Thyroid gland (tissue), 4 donors: ENCODE data around the gene MBD3. TPM values are rescaled to one million over a fixed set of nuclear protein-coding genes. Genes with fewer than 3 reads are reported as not detected.

Experiments
- DNase-seq, 2 donors: peaks; one replicate each; pipeline ENCODE4 v3.0.0-alpha.2; 2019
- H3K27ac ChIP-seq, 3 donors: fragments of 200-600 bp; sonication (generic); 1 replicate in 2 of 3; 2 replicates in 1 of 3; pipeline ENCODE4 v1.5.1; 2016 to 2019; ENCODE audit warnings: mild to moderate bottlenecking in 1 of 3, moderate library complexity in 1 of 3
- H3K27me3 ChIP-seq: fragments of 200-600 bp; sonication (generic); one replicate; pipeline ENCODE4 v1.5.1; 2019
- H3K36me3 ChIP-seq, 2 donors: fragments of 200-600 bp; sonication (generic); one replicate each; pipeline ENCODE4 v1.5.1; 2016 to 2019
- H3K4me1 ChIP-seq, 2 donors: fragments of 200-600 bp; sonication (generic); one replicate each; pipeline ENCODE4 v1.5.1; 2017 to 2019
- H3K4me3 ChIP-seq, 3 donors: fragments of 200-600 bp; sonication (generic); replicated peaks in 1 of 3; 1 replicate in 2 of 3; 2 replicates in 1 of 3; pipeline ENCODE4 v1.5.1; 2016; ENCODE audit warnings: mild to moderate bottlenecking in 1 of 3
- H3K9me3 ChIP-seq: fragments of 200-600 bp; sonication (generic); one replicate; pipeline ENCODE4 v1.5.1; 2017
- CTCF ChIP-seq, 6 experiments: fragments of 200-600 bp in 3 of 6; fragments of 450-650 bp in 3 of 6; sonication (generic) in 3 of 6; IDR thresholded peaks; one replicate each; pipeline ENCODE4 v1.5.1; 2016 to 2019; ENCODE audit warnings: antibody characterized with exemption in 6 of 6, mild to moderate bottlenecking in 2 of 6, inconsistent platforms in 1 of 6, moderate library complexity in 1 of 6
- POLR2A ChIP-seq, 2 donors: fragments of 450-650 bp; IDR thresholded peaks; one replicate each; pipeline ENCODE4 v1.6.1; 2017; ENCODE audit warnings: antibody characterized with exemption in 2 of 2, mild to moderate bottlenecking in 2 of 2, moderate library complexity in 1 of 2
- WGBS, 2 donors: methylation state at CpG; one replicate each; pipeline ENCODE4 v1.1.5; 2017; 5-methylcytosine and 5-hydroxymethylcytosine counted together
- intact Hi-C: fragments of 100-400 bp; cut with DNase I; formaldehyde crosslinking; loops from one replicate; pipeline ENCODE4 v1.15.1; 2023
- total RNA-seq, 4 donors: library from RNA; depleted of rRNA; stranded (reverse); fragments of >200 nt; gene quantifications; one replicate each; pipeline ENCODE4 v1.2.3, GENCODE V29; 2016

The MBD3 gene
- total RNA-seq, 4 donors from 2014 or later = 58.2 to 149 (median 115) TPM

- peaks cover 9 to 13% of the 10 kb centered on the region in 2 donors for H3K36me3 ChIP-seq
- intact Hi-C loops = loop anchor here (5.0 kb wide), 1 partner anchor 35 kb away; the partner anchor contains the start of gene MEX3D
- no peak overlapping the region for H3K4me3 ChIP-seq
- 95% methylated on average over 20 to 21 of the region's 21 CpGs for WGBS, 2 donors
- TF ChIP-seq CTCF (IDR thresholded peaks at IDR 0.05) (no peak), POLR2A (IDR thresholded peaks at IDR 0.05) (no peak)
- no peak for DNase-seq
- H3K4me1 ChIP-seq = peaks cover 17 to 30% of the 10 kb centered on the region in 2 donors
- H3K27me3 ChIP-seq = no peaks in the 10 kb centered on the region
- H3K27ac ChIP-seq = no peak overlapping the region
- no peaks in the 10 kb centered on the region for H3K9me3 ChIP-seq
These were observed 9.5 kb upstream of the MBD3 start for GRCh38 chr19:1602091-1602707.

- Histone ChIP-seq H3K4me1 (peaks cover 17 to 30% of the 10 kb centered on the region in 2 donors), H3K9me3 (no peaks in the 10 kb centered on the region), H3K4me3 (no peak overlapping the region), H3K27me3 (no peaks in the 10 kb centered on the region), H3K36me3 (peaks cover 14% of the 10 kb centered on the region in 2 donors), H3K27ac (no peak overlapping the region)
- no peak for DNase-seq
- TF ChIP-seq POLR2A (IDR thresholded peaks at IDR 0.05) = no peak
- intact Hi-C loops = loop anchor here (5.0 kb wide), 1 partner anchor 34 kb away; the partner anchor contains the start of gene MEX3D
- WGBS, 2 donors = 95% methylated on average over 14 of the region's 14 CpGs
These were observed 9.0 kb upstream of the MBD3 start for GRCh38 chr19:1601613-1602064.

GRCh38 chr19:1599460-1599846 lies 6.8 kb upstream of the MBD3 start:
- Histone ChIP-seq H3K4me3 (no peak overlapping the region), H3K27me3 (no peaks in the 10 kb centered on the region), H3K4me1 (peaks cover 8 to 19% of the 10 kb centered on the region in 2 donors), H3K9me3 (no peaks in the 10 kb centered on the region), H3K27ac (no peak overlapping the region), H3K36me3 (peaks cover 14 to 17% of the 10 kb centered on the region in 2 donors)
- WGBS, 2 donors = 93 to 97% methylated on average over 5 of the region's 15 CpGs
- intact Hi-C loops = no loop called here
- DNase-seq = no peak
- no peak for TF ChIP-seq CTCF (IDR thresholded peaks at IDR 0.05)
- TF ChIP-seq POLR2A (IDR thresholded peaks at IDR 0.05) = no peak

GRCh38 chr19:1598777-1599459 lies 6.3 kb upstream of the MBD3 start:
- H3K9me3 ChIP-seq = no peaks in the 10 kb centered on the region
- peaks cover 2 to 14% of the 10 kb centered on the region in 2 donors for H3K4me1 ChIP-seq
- no peak for DNase-seq
- H3K27me3 ChIP-seq = no peaks in the 10 kb centered on the region
- 95 to 96% methylated on average over 3 to 20 of the region's 20 CpGs for WGBS, 2 donors
- no peak overlapping the region for H3K27ac ChIP-seq
- intact Hi-C loops = no loop called here
- H3K4me3 ChIP-seq = no peak overlapping the region
- TF ChIP-seq POLR2A (IDR thresholded peaks at IDR 0.05) = no peak
- TF ChIP-seq CTCF (IDR thresholded peaks at IDR 0.05) = no peak
- peaks cover 14 to 17% of the 10 kb centered on the region in 2 donors for H3K36me3 ChIP-seq

- no peaks in the 10 kb centered on the region for H3K9me3 ChIP-seq
- peaks cover 20 to 22% of the 10 kb centered on the region in 2 donors for H3K4me1 ChIP-seq
- peak overlapping the region in 1 of 3 donors; percentile 45 for H3K4me3 ChIP-seq
- TF ChIP-seq POLR2A (IDR thresholded peaks at IDR 0.05) = no peak
- TF ChIP-seq CTCF (IDR thresholded peaks at IDR 0.05) = no peak
- H3K36me3 ChIP-seq = peaks cover 13 to 17% of the 10 kb centered on the region in 2 donors
- peak overlapping the region in 2 of 3 donors; percentile 63 to 64 for H3K27ac ChIP-seq
- no peak for DNase-seq
- intact Hi-C loops = no loop called here
- 34 to 51% methylated on average over 8 to 10 of the region's 10 CpGs for WGBS, 2 donors
- H3K27me3 ChIP-seq = no peaks in the 10 kb centered on the region
These were observed 772 bp upstream of the MBD3 start for GRCh38 chr19:1593501-1593772.
